Esophagus muscularis mucosa (tissue), 4 donors: ENCODE measurements around the gene LRRC8E. TPM values are rescaled to one million over a fixed set of nuclear protein-coding genes. Genes with fewer than 3 reads are reported as not detected.

ENCODE experiments used
- DNase-seq: peaks from one replicate; pipeline ENCODE4 v3.0.0-alpha.2; 2017; ENCODE audit errors: extremely low spot score
- H3K27ac ChIP-seq, 4 donors: fragments of 200-600 bp; sonication (generic); replicated peaks in 1 of 4; 1 replicate in 3 of 4; 2 replicates in 1 of 4; pipeline ENCODE4 v1.5.1; 2016 to 2019; ENCODE audit warnings: mild to moderate bottlenecking in 1 of 4
- H3K27me3 ChIP-seq, 4 donors: fragments of 200-600 bp; sonication (generic); one replicate each; pipeline versions ENCODE4 v1.5.1 to v1.6.0; 2016 to 2019
- H3K36me3 ChIP-seq, 4 donors: fragments of 200-600 bp; sonication (generic); one replicate each; pipeline ENCODE4 v1.5.1; 2016 to 2019
- H3K4me1 ChIP-seq, 4 donors: fragments of 200-600 bp; sonication (generic); one replicate each; pipeline ENCODE4 v1.5.1; 2016 to 2019
- H3K4me3 ChIP-seq, 4 donors: fragments of 200-600 bp; sonication (generic); 1 replicate in 2 of 4; 2 replicates in 2 of 4; pipeline ENCODE4 v1.5.1; 2016 to 2019; ENCODE audit warnings: mild to moderate bottlenecking in 4 of 4, moderate library complexity in 1 of 4
- H3K9me3 ChIP-seq, 4 donors: fragments of 200-600 bp; sonication (generic); 1 replicate in 3 of 4; 2 replicates in 1 of 4; pipeline ENCODE4 v1.5.1; 2016 to 2019
- CTCF ChIP-seq, 3 experiments: fragments of 200-600 bp in 2 of 3; fragments of 450-650 bp in 1 of 3; sonication (generic) in 2 of 3; IDR thresholded peaks; one replicate each; pipeline ENCODE4 v1.5.1; 2017 to 2019; ENCODE audit warnings: antibody characterized with exemption in 3 of 3, mild to moderate bottlenecking in 2 of 3, moderate library complexity in 1 of 3
- EP300 ChIP-seq: sonication (generic); formaldehyde crosslinking; IDR thresholded peaks from one replicate; pipeline ENCODE4 v1.6.1; 2017; ENCODE audit warnings: antibody characterized with exemption
- POLR2A ChIP-seq: fragments of 450-650 bp; IDR thresholded peaks from one replicate; pipeline ENCODE4 v1.6.1; 2017; ENCODE audit warnings: antibody characterized with exemption, moderate library complexity, mild to moderate bottlenecking, low read depth
- POLR2AphosphoS5 ChIP-seq, 2 donors: sonication (generic); formaldehyde crosslinking; IDR thresholded peaks; one replicate each; pipeline ENCODE4 v1.6.1; 2017; ENCODE audit warnings: antibody characterized with exemption in 2 of 2
- WGBS: methylation state at CpG from one replicate; pipeline ENCODE4 v1.1.5; 2018; 5-methylcytosine and 5-hydroxymethylcytosine counted together
- intact Hi-C: fragments of 100-400 bp; cut with DNase I; formaldehyde crosslinking; loops from one replicate; pipeline ENCODE4 v1.15.1; 2023
- total RNA-seq, 4 donors: library from RNA; depleted of rRNA; stranded (reverse); fragments of >200 nt; gene quantifications; one replicate each; pipeline versions ENCODE4 v1.1.0 to v1.2.1, GENCODE V29; 2016

LRRC8E gene
- total RNA-seq, 4 donors from 2014 or later, result 0.33 to 1.0 (median 0.46) TPM; not detected in 1

- no peak for TF ChIP-seq CTCF (IDR thresholded peaks at IDR 0.05)
- TF ChIP-seq POLR2A, result no peak
- TF ChIP-seq POLR2AphosphoS5 (IDR thresholded peaks at IDR 0.05), result no peak
- TF ChIP-seq EP300, result no peak
- Histone ChIP-seq H3K4me3 (no peak overlapping the region), H3K36me3 (peaks cover 0 to 50% (median 25%) of the 10 kb centered on the region in 4 donors), H3K4me1 (peaks cover 4 to 9% (median 8%) of the 10 kb centered on the region in 4 donors), H3K27ac (no peak overlapping the region), H3K9me3 (no peaks in the 10 kb centered on the region), H3K27me3 (peaks cover 0 to 63% (median 2%) of the 10 kb centered on the region in 4 donors)
- intact Hi-C loops, result no loop called here
- 88% methylated on average over 26 of the region's 26 CpGs for WGBS
- DNase-seq, result no peak
Observed at GRCh38 chr19:7855426-7856108, 32.7 kb upstream of the LRRC8E start.

- intact Hi-C loops, result no loop called here
- Histone ChIP-seq H3K4me3 (no peak overlapping the region), H3K4me1 (peaks cover 4 to 11% (median 10%) of the 10 kb centered on the region in 4 donors), H3K27ac (no peak overlapping the region), H3K36me3 (peaks cover 0 to 56% (median 27%) of the 10 kb centered on the region in 4 donors), H3K27me3 (peaks cover 0 to 68% (median 5%) of the 10 kb centered on the region in 4 donors), H3K9me3 (no peaks in the 10 kb centered on the region)
- TF ChIP-seq POLR2A, result no peak
- DNase-seq, result no peak
- WGBS, result 83% methylated on average over 16 of the region's 16 CpGs
Observed at GRCh38 chr19:7856109-7856591, 32.2 kb upstream of the LRRC8E start.

GRCh38 chr19:7856679-7857663 lies 31.3 kb upstream of the LRRC8E start:
- Histone ChIP-seq H3K36me3 (peaks cover 0 to 58% (median 27%) of the 10 kb centered on the region in 4 donors), H3K27ac (no peak overlapping the region), H3K4me3 (no peak overlapping the region), H3K27me3 (peaks cover 0 to 77% (median 10%) of the 10 kb centered on the region in 4 donors), H3K4me1 (peaks cover 7 to 19% (median 18%) of the 10 kb centered on the region in 4 donors), H3K9me3 (no peaks in the 10 kb centered on the region)
- no peak for DNase-seq
- TF ChIP-seq CTCF (IDR thresholded peaks at IDR 0.05) (no peak), POLR2A (no peak), EP300 (no peak), POLR2AphosphoS5 (IDR thresholded peaks at IDR 0.05) (no peak)
- intact Hi-C loops, result no loop called here
- WGBS, result 90% methylated on average over 38 of the region's 38 CpGs

GRCh38 chr19:7857727-7858108 lies 30.6 kb upstream of the LRRC8E start:
- 84% methylated on average over 5 of the region's 8 CpGs for WGBS
- Histone ChIP-seq H3K4me1 (peaks cover 7 to 26% (median 25%) of the 10 kb centered on the region in 4 donors), H3K4me3 (no peak overlapping the region), H3K9me3 (no peaks in the 10 kb centered on the region), H3K27ac (no peak overlapping the region), H3K27me3 (peaks cover 0 to 84% (median 17%) of the 10 kb centered on the region in 4 donors), H3K36me3 (peaks cover 0 to 58% (median 27%) of the 10 kb centered on the region in 4 donors)
- no peak for TF ChIP-seq EP300
- no peak for TF ChIP-seq CTCF (IDR thresholded peaks at IDR 0.05)
- TF ChIP-seq POLR2A, result no peak
- no peak for TF ChIP-seq POLR2AphosphoS5 (IDR thresholded peaks at IDR 0.05)
- DNase-seq, result no peak
- intact Hi-C loops, result no loop called here
